Choroid plexus epithelial cell (primary cell): ENCODE data around the gene PDE8B.
"Not testable (repeated sequence)": the region's sequence is repeated elsewhere in the genome, so short reads cannot be mapped to it uniquely, and the experiment has no call there.

Experiments
- DNase-seq: peaks from one replicate; pipeline ENCODE4 v3.0.0-alpha.2; 2010; ENCODE audit warnings: low read depth
- H3K4me3 ChIP-seq: 2 replicates; pipeline ENCODE4 v1.5.1; 2011; ENCODE audit warnings: low read depth, mild to moderate bottlenecking, control low read depth, low read length, moderate library complexity
- CTCF ChIP-seq: conservative IDR thresholded peaks from 2 replicates; pipeline ENCODE4 v1.5.1; 2011; ENCODE audit warnings: low read depth, mild to moderate bottlenecking, control low read depth, inconsistent platforms, low read length, moderate library complexity

Gene PDE8B

GRCh38 chr5:77448831-77449230 lies 238.4 kb downstream of the PDE8B start:
- no peak for DNase-seq
- TF ChIP-seq CTCF, result no peak
- no peak overlapping the region for H3K4me3 ChIP-seq

GRCh38 chr5:77449277-77449676 lies 238.8 kb downstream of the PDE8B start:
- H3K4me3 ChIP-seq, result no peak overlapping the region
- DNase-seq, result no peak
- TF ChIP-seq CTCF, result no peak

- DNase-seq, result no peak
- TF ChIP-seq CTCF, result no peak
These were observed 239.5 kb downstream of the PDE8B start for GRCh38 chr5:77449981-77450380.

GRCh38 chr5:77452351-77452750 lies 241.9 kb downstream of the PDE8B start:
- TF ChIP-seq CTCF, result no peak
- no peak overlapping the region for H3K4me3 ChIP-seq
- no peak for DNase-seq

More at GRCh38 chr5:77449981-77450380, 239.5 kb downstream of the PDE8B start:
- no peak overlapping the region for H3K4me3 ChIP-seq

- DNase-seq, result no peak
- no peak overlapping the region for H3K4me3 ChIP-seq
- no peak for TF ChIP-seq CTCF
These were observed 243.6 kb downstream of the PDE8B start for GRCh38 chr5:77454123-77454522.

GRCh38 chr5:77461287-77461686 lies 250.8 kb downstream of the PDE8B start:
- no peak for DNase-seq
- H3K4me3 ChIP-seq, result no peak overlapping the region
- no peak for TF ChIP-seq CTCF

- no peak for TF ChIP-seq CTCF
- DNase-seq, result peak; percentile 37
These were observed 253.4 kb downstream of the PDE8B start for GRCh38 chr5:77463905-77464304.

GRCh38 chr5:77468875-77469274 lies 258.4 kb downstream of the PDE8B start:
- DNase-seq, H3K4me3 ChIP-seq: not testable (repeated sequence)

More at GRCh38 chr5:77463905-77464304, 253.4 kb downstream of the PDE8B start:
- no peak overlapping the region for H3K4me3 ChIP-seq

- not testable (repeated sequence) for DNase-seq, H3K4me3 ChIP-seq
These were observed 264.6 kb downstream of the PDE8B start for GRCh38 chr5:77475041-77475440.
